Neural progenitor cell (in vitro differentiated cells): ENCODE results near the gene KATNAL1.

Experiments used
- EZH2 ChIP-seq: fragments of 200-600 bp; sonication (generic); IDR thresholded peaks from 2 replicates; pipeline ENCODE4 v1.6.1; 2017; ENCODE audit warnings: antibody characterized with exemption, mild to moderate bottlenecking, moderate library complexity
- EZH2phosphoT487 ChIP-seq: fragments of 200-600 bp; sonication (generic); IDR thresholded peaks from 2 replicates; pipeline ENCODE4 v1.6.1; 2017; ENCODE audit warnings: antibody characterized with exemption
- TF ChIP-seq, protein P1 (sequence below): fragments of 200-600 bp; sonication (generic); IDR thresholded peaks from 2 replicates; pipeline ENCODE4 v1.5.1; 2017; ENCODE audit warnings: antibody characterized with exemption, mild to moderate bottlenecking

DNA sequence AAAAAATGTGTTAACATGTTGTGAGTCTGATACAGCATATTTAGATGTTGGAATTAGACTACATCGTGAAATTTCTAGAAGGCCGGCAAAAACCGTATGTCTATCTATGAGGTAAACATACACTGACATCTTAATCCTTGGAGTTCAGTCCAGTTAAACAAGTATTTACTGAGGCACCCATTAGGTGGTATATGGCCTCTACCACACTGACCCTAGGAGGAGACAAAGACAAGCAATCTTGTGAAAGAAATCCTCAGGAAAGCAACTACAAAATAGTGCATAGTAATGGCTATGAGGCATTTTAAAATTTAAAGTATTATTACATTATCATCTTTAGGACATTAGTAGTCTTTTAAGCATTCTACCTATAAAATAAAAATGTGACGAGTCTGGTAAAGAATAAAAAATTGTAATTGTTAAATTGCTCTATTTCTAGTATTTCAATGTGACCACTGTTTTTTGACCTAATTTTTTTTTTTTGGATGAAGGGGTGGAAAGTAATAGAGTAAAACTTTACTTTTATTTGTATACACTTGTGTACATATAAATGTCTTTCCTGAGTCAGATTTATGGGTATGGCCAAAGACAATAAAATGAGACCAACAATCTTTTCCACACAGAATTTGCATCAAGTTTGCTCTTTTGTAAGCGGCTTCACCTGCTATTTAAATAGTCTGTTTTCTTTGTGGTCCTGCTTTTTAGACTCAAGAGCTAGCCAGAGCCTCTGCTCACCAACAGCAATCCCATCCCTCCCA lies 50.5 kb downstream of the KATNAL1 start:
- TF ChIP-seq, protein P1, sequence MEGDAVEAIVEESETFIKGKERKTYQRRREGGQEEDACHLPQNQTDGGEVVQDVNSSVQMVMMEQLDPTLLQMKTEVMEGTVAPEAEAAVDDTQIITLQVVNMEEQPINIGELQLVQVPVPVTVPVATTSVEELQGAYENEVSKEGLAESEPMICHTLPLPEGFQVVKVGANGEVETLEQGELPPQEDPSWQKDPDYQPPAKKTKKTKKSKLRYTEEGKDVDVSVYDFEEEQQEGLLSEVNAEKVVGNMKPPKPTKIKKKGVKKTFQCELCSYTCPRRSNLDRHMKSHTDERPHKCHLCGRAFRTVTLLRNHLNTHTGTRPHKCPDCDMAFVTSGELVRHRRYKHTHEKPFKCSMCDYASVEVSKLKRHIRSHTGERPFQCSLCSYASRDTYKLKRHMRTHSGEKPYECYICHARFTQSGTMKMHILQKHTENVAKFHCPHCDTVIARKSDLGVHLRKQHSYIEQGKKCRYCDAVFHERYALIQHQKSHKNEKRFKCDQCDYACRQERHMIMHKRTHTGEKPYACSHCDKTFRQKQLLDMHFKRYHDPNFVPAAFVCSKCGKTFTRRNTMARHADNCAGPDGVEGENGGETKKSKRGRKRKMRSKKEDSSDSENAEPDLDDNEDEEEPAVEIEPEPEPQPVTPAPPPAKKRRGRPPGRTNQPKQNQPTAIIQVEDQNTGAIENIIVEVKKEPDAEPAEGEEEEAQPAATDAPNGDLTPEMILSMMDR, result peak; percentile 9
- TF ChIP-seq EZH2phosphoT487, result no peak
- no peak for TF ChIP-seq EZH2
